Trophoblast cell (in vitro differentiated cells and primary cell): ENCODE measurements around the gene AUTS2.

Experiments
- DNase-seq, 2 donors: peaks; one replicate each; pipeline ENCODE4 v3.0.0-alpha.2; 2016
- H2AFZ ChIP-seq: 2 replicates; pipeline ENCODE4 v1.6.1; 2013; ENCODE audit warnings: low read length, moderate library complexity, mild to moderate bottlenecking; ENCODE audit not compliant: insufficient read depth, poor library complexity
- H2AK5ac ChIP-seq: 2 replicates; pipeline ENCODE4 v1.6.1; 2013; ENCODE audit warnings: mild to moderate bottlenecking, low read length
- H2BK120ac ChIP-seq: 2 replicates; pipeline ENCODE4 v1.6.1; 2013; ENCODE audit warnings: low read length, mild to moderate bottlenecking, moderate library complexity; ENCODE audit not compliant: insufficient read depth, poor library complexity
- H2BK12ac ChIP-seq: 2 replicates; pipeline ENCODE4 v1.6.1; 2013; ENCODE audit warnings: mild to moderate bottlenecking, low read length, moderate library complexity
- H2BK5ac ChIP-seq: 2 replicates; pipeline ENCODE4 v1.6.1; 2013; ENCODE audit warnings: low read length, low read depth, moderate library complexity, mild to moderate bottlenecking; ENCODE audit not compliant: poor library complexity
- H3K14ac ChIP-seq: 2 replicates; pipeline ENCODE4 v1.6.1; 2013; ENCODE audit warnings: mild to moderate bottlenecking, low read length
- H3K18ac ChIP-seq: 2 replicates; pipeline ENCODE4 v1.6.1; 2013; ENCODE audit warnings: mild to moderate bottlenecking, low read length
- H3K23ac ChIP-seq: 2 replicates; pipeline ENCODE4 v1.6.1; 2013; ENCODE audit warnings: low read length
- H3K27ac ChIP-seq: 2 replicates; pipeline ENCODE4 v1.5.1; 2013; ENCODE audit warnings: low read depth, mild to moderate bottlenecking, inconsistent platforms, low read length, moderate library complexity
- H3K27me3 ChIP-seq: 2 replicates; pipeline ENCODE4 v1.6.1; 2013; ENCODE audit warnings: inconsistent platforms, mild to moderate bottlenecking, low read length, moderate library complexity; ENCODE audit not compliant: insufficient read depth
- H3K36me3 ChIP-seq, 2 experiments: 1 replicate in 1 of 2; 2 replicates in 1 of 2; pipeline ENCODE4 v1.6.1; 2013; ENCODE audit warnings: low read length in 2 of 2, mild to moderate bottlenecking in 2 of 2, moderate library complexity in 1 of 2; ENCODE audit not compliant: insufficient read depth in 2 of 2, control insufficient read depth in 1 of 2
- H3K4ac ChIP-seq: 2 replicates; pipeline ENCODE4 v1.6.1; 2013; ENCODE audit warnings: low read depth, mild to moderate bottlenecking, low read length, moderate library complexity
- H3K4me1 ChIP-seq, 2 experiments: 1 replicate in 1 of 2; 2 replicates in 1 of 2; pipeline ENCODE4 v1.6.1; 2013; ENCODE audit warnings: low read length in 2 of 2, mild to moderate bottlenecking in 2 of 2, moderate library complexity in 1 of 2; ENCODE audit not compliant: insufficient read depth in 2 of 2, control insufficient read depth in 1 of 2
- H3K4me2 ChIP-seq: 2 replicates; pipeline ENCODE4 v1.6.1; 2013; ENCODE audit warnings: inconsistent platforms, mild to moderate bottlenecking, low read length, moderate library complexity
- H3K4me3 ChIP-seq: 2 replicates; pipeline ENCODE4 v1.5.1; 2013; ENCODE audit warnings: mild to moderate bottlenecking, low read depth, low read length, inconsistent platforms
- H3K79me1 ChIP-seq: one replicate; pipeline ENCODE4 v1.6.1; 2013; ENCODE audit warnings: low read length
- H3K79me2 ChIP-seq: 2 replicates; pipeline ENCODE4 v1.6.1; 2013; ENCODE audit warnings: low read length, mild to moderate bottlenecking; ENCODE audit not compliant: control insufficient read depth, insufficient read depth, poor library complexity
- H3K9ac ChIP-seq: 2 replicates; pipeline ENCODE4 v1.6.1; 2013; ENCODE audit warnings: mild to moderate bottlenecking, low read length
- H3K9me3 ChIP-seq: 2 replicates; pipeline ENCODE4 v1.6.1; 2013; ENCODE audit warnings: low read depth, mild to moderate bottlenecking, control low read depth, inconsistent platforms, low read length; ENCODE audit not compliant: insufficient read depth
- H4K12ac ChIP-seq: 2 replicates; pipeline ENCODE4 v1.6.1; 2013; ENCODE audit warnings: low read depth, mild to moderate bottlenecking, low read length, moderate library complexity
- H4K8ac ChIP-seq: 2 replicates; pipeline ENCODE4 v1.6.1; 2013; ENCODE audit warnings: low read depth, mild to moderate bottlenecking, low read length, moderate library complexity
- H4K91ac ChIP-seq: one replicate; pipeline ENCODE4 v1.6.1; 2013; ENCODE audit warnings: low read depth, mild to moderate bottlenecking, low read length, moderate library complexity
- WGBS: extraction: QIAGEN DNeasy Blood & Tissue Kit; methylation state at CpG from one replicate; pipeline ENCODE4 v1.1.7; 2013; ENCODE audit warnings: missing lambda C conversion rate; ENCODE audit not compliant: insufficient read length, insufficient coverage; ENCODE audit errors: extremely low coverage; 5-methylcytosine and 5-hydroxymethylcytosine counted together

AUTS2 gene

DNA sequence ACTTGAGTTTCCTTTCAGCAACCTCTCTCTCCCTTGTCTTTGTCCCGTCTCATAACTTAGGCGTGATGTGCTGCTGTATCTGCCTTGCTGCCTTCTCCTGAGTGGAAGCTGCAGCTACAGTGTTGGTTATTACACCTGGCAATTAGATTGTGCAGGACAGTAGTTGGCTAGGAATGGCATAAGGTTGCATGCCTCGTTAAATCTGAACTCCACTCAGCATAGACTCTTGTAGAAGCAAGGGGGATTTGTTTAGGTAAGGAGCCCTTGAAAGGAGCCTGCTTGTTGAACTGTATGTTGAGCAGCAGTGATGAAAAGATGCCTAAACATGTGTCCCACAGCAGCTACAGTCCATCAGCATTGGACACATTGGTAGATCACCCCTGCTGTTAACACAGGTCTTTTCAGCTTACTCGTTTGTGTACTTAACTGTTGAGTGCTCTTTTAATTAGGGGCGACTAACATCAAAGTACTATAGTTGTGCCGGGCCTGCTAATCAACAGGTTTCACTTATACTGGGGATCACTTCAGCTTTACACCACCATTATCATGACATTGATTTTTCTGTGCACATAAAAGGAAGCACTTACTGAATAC, 225.0 kb downstream of the AUTS2 start:
- Histone ChIP-seq H3K4me3 (no peak overlapping the region), H3K4me1 (peaks cover 0 to 6% of the 10 kb centered on the region in 2 experiments), H4K12ac (no peak overlapping the region), H3K4me2 (no peak overlapping the region), H3K4ac (no peak overlapping the region), H3K27me3 (no peaks in the 10 kb centered on the region), H3K18ac (no peak overlapping the region), H2AK5ac (no peak overlapping the region), H4K8ac (no peak overlapping the region), H4K91ac (no peak overlapping the region), H3K9me3 (no peaks in the 10 kb centered on the region), H2BK120ac (no peak overlapping the region), H3K36me3 (no peaks in the 10 kb centered on the region), H2BK5ac (no peak overlapping the region), H3K79me2 (no peaks in the 10 kb centered on the region), H3K27ac (no peak overlapping the region), H3K23ac (no peak overlapping the region), H2BK12ac (no peak overlapping the region), H3K9ac (no peak overlapping the region), H3K79me1 (no peaks in the 10 kb centered on the region), H2AFZ (no peak overlapping the region), H3K14ac (no peak overlapping the region)
- no peak for DNase-seq
- WGBS: no CpG with 5 or more reads among the region's 6 CpGs

DNA sequence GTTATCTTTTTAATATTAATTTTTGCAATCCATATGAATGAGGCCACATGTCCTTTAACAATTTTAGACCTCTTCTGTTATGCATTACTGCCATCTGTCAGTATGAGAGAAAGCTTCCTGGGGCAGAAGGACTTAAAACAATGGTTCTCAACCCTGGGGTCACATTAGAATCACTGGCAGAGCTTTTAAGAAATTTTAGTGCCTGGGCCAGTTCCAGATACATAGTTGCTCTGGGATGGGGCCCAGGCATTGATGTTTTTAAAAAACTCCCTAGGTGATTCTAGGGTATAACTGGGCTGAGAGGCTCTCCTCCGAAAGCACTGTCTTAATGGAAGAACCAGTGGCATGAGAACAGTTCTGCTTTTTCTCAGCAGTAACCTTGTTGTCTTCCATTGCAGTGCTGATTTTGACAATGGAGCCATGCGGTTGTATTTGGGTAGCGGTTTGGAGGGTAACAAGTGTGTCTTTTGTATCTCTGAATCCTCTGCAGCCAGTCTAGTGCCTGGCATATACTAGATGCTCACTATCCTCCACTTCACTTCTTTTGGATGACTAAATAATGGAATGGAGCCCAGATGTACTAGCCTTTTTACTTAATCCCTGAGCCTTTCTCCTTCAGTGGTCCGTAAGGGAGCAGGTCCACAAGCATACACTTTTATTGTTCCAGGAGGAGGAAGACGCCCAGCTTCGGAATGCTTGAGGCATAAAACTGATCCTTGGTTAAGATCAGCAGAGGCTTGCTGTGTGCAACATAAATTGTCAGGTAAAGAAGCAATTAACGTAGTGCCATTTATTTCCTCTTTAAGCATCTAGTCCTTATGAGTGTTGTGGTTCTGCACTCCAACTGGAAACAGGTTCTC, 227.1 kb downstream of the AUTS2 start:
- Histone ChIP-seq H3K27me3 (no peaks in the 10 kb centered on the region), H2BK12ac (no peak overlapping the region), H2AK5ac (no peak overlapping the region), H3K4me1 (peaks cover 0 to 6% of the 10 kb centered on the region in 2 experiments), H3K4me2 (no peak overlapping the region), H3K36me3 (no peaks in the 10 kb centered on the region), H4K8ac (no peak overlapping the region), H3K79me2 (no peaks in the 10 kb centered on the region), H2AFZ (no peak overlapping the region), H3K9me3 (no peaks in the 10 kb centered on the region), H3K18ac (no peak overlapping the region), H2BK5ac (no peak overlapping the region), H3K79me1 (no peaks in the 10 kb centered on the region), H4K91ac (no peak overlapping the region), H3K23ac (no peak overlapping the region), H3K4me3 (no peak overlapping the region), H3K9ac (no peak overlapping the region), H4K12ac (no peak overlapping the region), H3K4ac (no peak overlapping the region), H3K14ac (no peak overlapping the region), H2BK120ac (no peak overlapping the region), H3K27ac (no peak overlapping the region)
- no CpG with 5 or more reads among the region's 7 CpGs for WGBS
- no peak for DNase-seq

DNA sequence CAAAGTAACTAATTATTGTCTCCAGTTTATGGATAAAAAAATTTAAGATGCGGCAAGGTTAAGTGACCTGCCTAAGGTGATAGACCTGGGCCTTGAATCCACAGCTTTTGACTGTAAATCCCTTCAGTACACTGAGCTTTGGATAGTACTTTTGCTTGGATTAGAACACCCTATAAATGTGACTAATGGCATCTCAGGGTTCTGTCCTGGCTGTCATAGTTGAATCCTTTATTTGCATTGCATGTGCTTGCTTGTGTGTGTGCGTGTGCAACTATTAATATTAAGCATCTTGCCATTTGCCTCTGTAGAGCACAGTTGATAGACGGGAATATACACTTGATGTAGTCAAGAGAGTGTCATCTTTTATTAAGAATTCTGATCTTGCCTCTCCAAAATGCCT, 228.0 kb downstream of the AUTS2 start:
- no peak overlapping the region for H3K4ac ChIP-seq
- no peak overlapping the region for H3K9ac ChIP-seq
- no peak overlapping the region for H3K18ac ChIP-seq
- no peak overlapping the region for H2AFZ ChIP-seq
- no peak overlapping the region for H3K14ac ChIP-seq
- no peaks in the 10 kb centered on the region for H3K79me2 ChIP-seq
- no peak overlapping the region for H4K12ac ChIP-seq
- no peak overlapping the region for H4K8ac ChIP-seq
- no peak for DNase-seq
- no peaks in the 10 kb centered on the region for H3K27me3 ChIP-seq
- H3K23ac ChIP-seq: no peak overlapping the region
- peaks cover 0 to 6% of the 10 kb centered on the region in 2 experiments for H3K4me1 ChIP-seq
- H2AK5ac ChIP-seq: no peak overlapping the region
- H3K9me3 ChIP-seq: no peaks in the 10 kb centered on the region
- H4K91ac ChIP-seq: no peak overlapping the region
- WGBS: no CpG with 5 or more reads among the region's 3 CpGs
- no peak overlapping the region for H3K4me2 ChIP-seq
- H2BK5ac ChIP-seq: no peak overlapping the region
- no peak overlapping the region for H2BK12ac ChIP-seq
- H3K4me3 ChIP-seq: no peak overlapping the region
- no peaks in the 10 kb centered on the region for H3K79me1 ChIP-seq
- H3K27ac ChIP-seq: no peak overlapping the region
- H2BK120ac ChIP-seq: no peak overlapping the region
- H3K36me3 ChIP-seq: no peaks in the 10 kb centered on the region

DNA sequence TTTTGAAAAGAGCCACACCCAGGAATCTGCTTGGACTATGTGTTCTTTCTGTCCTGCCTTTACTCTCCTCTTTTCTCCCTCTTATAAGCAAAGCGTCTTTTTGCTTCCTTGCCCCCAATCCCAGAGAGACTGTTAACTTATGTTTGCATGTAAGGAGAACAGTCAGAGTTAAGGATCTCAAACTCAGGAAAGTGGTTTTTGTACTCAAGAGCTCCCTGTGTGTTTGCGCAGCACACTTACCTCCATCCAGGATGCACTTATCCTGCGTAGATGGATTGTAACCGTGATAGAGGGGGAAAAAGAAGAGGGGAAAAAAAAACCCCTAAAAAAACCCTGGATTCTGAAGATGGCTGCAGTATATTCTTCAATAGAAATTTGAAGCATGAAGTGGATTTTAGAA, 228.9 kb downstream of the AUTS2 start:
- no peak for DNase-seq
- H3K27ac ChIP-seq: no peak overlapping the region
- no peak overlapping the region for H3K14ac ChIP-seq
- no peak overlapping the region for H3K18ac ChIP-seq
- H4K91ac ChIP-seq: no peak overlapping the region
- no peak overlapping the region for H2BK5ac ChIP-seq
- H3K4me1 ChIP-seq: peaks cover 0 to 6% of the 10 kb centered on the region in 2 experiments
- no peak overlapping the region for H3K4me2 ChIP-seq
- no peaks in the 10 kb centered on the region for H3K79me1 ChIP-seq
- H3K36me3 ChIP-seq: no peaks in the 10 kb centered on the region
- H3K9ac ChIP-seq: no peak overlapping the region
- no CpG with 5 or more reads among the region's 4 CpGs for WGBS
- no peaks in the 10 kb centered on the region for H3K27me3 ChIP-seq
- H3K4me3 ChIP-seq: no peak overlapping the region
- no peaks in the 10 kb centered on the region for H3K9me3 ChIP-seq
- H2AFZ ChIP-seq: no peak overlapping the region
- no peak overlapping the region for H2BK120ac ChIP-seq
- H3K23ac ChIP-seq: no peak overlapping the region
- no peak overlapping the region for H2BK12ac ChIP-seq
- H2AK5ac ChIP-seq: no peak overlapping the region
- no peak overlapping the region for H3K4ac ChIP-seq
- H3K79me2 ChIP-seq: no peaks in the 10 kb centered on the region
- H4K8ac ChIP-seq: no peak overlapping the region
- H4K12ac ChIP-seq: no peak overlapping the region
